ENCODE data around the gene TAP2. TPM values are rescaled to one million over a fixed set of nuclear protein-coding genes. Genes with fewer than 3 reads are reported as not detected.
A peak's percentile ranks its signal among the peaks of the same experiment; 100 is the strongest.

The TAP2 gene
- total and polyA plus RNA-seq, 2 of the 13 experiments (the other 11 are each of a cell fraction or from before 2014, with no cell fraction given), result 10.3 to 17.6 TPM

- TF ChIP-seq MLXIP (CRISPR knock-in tag; IDR thresholded peaks at IDR 0.05; ENCODE audit: borderline replicate concordance) (no peak), ZBED4 (CRISPR knock-in tag; IDR thresholded peaks at IDR 0.05; ENCODE audit: borderline replicate concordance) (no peak; the same call in 1 of the 2 replicates), ZNF274 (CRISPR knock-in tag; IDR thresholded peaks at IDR 0.05) (no peak), ZNF326 (CRISPR knock-in tag; IDR thresholded peaks at IDR 0.05; ENCODE audit: borderline replicate concordance) (no peak), XRCC5 (optimal IDR thresholded peaks at IDR 0.05; ENCODE audit: low read length) (peak; percentile 90), ZNF296 (CRISPR knock-in tag; conservative IDR thresholded peaks at IDR 0.05) (0 out of 2 replicates have a peak, but pooled peaks have one; percentile 25), ZNF20 (CRISPR knock-in tag; IDR thresholded peaks at IDR 0.05) (no peak), AKNA (CRISPR knock-in tag; IDR thresholded peaks at IDR 0.05; ENCODE audit: borderline replicate concordance) (0 out of 2 replicates have a peak, but pooled peaks have one; percentile 70), CTCF (CRISPR knock-in tag; IDR thresholded peaks at IDR 0.05) (peak; percentile 97), GATAD2A (CRISPR knock-in tag; IDR thresholded peaks at IDR 0.05) (no peak), MAZ (IDR thresholded peaks at IDR 0.05; ENCODE audit: borderline replicate concordance, low read depth, low read length) (peak; percentile 73; the same call in 1 of the 2 replicates), MAZ (CRISPR knock-in tag; IDR thresholded peaks at IDR 0.05; ENCODE audit: low read depth) (peak; percentile 96), ZNF451 (CRISPR knock-in tag; IDR thresholded peaks at IDR 0.05) (peak; percentile 35; the same call in 1 of the 2 replicates), ZFP37 (CRISPR knock-in tag; IDR thresholded peaks at IDR 0.05; ENCODE audit: borderline replicate concordance) (no peak; the same call in 1 of the 2 replicates)
Measured at GRCh38 chr6:32853541-32854375, 15.2 kb upstream of the TAP2 start, which contains the start of the genes PSMB9 and TAP1 (continued).
